OCI-LY1 (cell line): ENCODE results near the gene SLC39A11.

ENCODE experiments used
- H2AFZ ChIP-seq: fragments of 200-600 bp; sonication (generic), shearing (Covaris generic); 2 replicates; pipeline ENCODE4 v1.6.0; 2014; ENCODE audit warnings: antibody characterized with exemption, mild to moderate bottlenecking, low read length
- H3F3A ChIP-seq: fragments of 200-600 bp; sonication (generic), shearing (Covaris generic); 2 replicates; pipeline ENCODE4 v1.6.0; 2014; ENCODE audit warnings: mild to moderate bottlenecking, antibody characterized with exemption, low read length, moderate library complexity; ENCODE audit not compliant: insufficient read depth
- H3K27ac ChIP-seq: fragments of 200-600 bp; sonication (generic); 2 replicates; pipeline ENCODE4 v1.5.1; 2014; ENCODE audit warnings: low read length, mixed run types, mild to moderate bottlenecking, low read depth; ENCODE audit not compliant: poor library complexity, severe bottlenecking
- H3K27me3 ChIP-seq: fragments of 200-600 bp; sonication (generic); 2 replicates; pipeline ENCODE4 v1.6.0; 2014; ENCODE audit warnings: antibody characterized with exemption, mild to moderate bottlenecking, low read length, moderate library complexity; ENCODE audit not compliant: insufficient read depth
- H3K36me3 ChIP-seq: fragments of 200-600 bp; sonication (generic); 2 replicates; pipeline ENCODE4 v1.6.1; 2014; ENCODE audit warnings: mild to moderate bottlenecking, antibody characterized with exemption, low read length, moderate library complexity, mixed read lengths; ENCODE audit not compliant: insufficient read depth
- H3K4me1 ChIP-seq: fragments of 200-600 bp; sonication (generic); 2 replicates; pipeline ENCODE4 v1.5.1; 2014; ENCODE audit warnings: mild to moderate bottlenecking, low read length, moderate library complexity; ENCODE audit not compliant: insufficient read depth, severe bottlenecking
- H3K4me2 ChIP-seq: fragments of 200-600 bp; sonication (generic), shearing (Covaris generic); 2 replicates; pipeline ENCODE4 v1.6.1; 2014; ENCODE audit warnings: low read length
- H3K4me3 ChIP-seq: fragments of 200-600 bp; sonication (generic); 2 replicates; pipeline ENCODE4 v1.5.1; 2014; ENCODE audit warnings: low read length, low read depth, mild to moderate bottlenecking, mixed read lengths; ENCODE audit not compliant: poor library complexity, severe bottlenecking
- H3K79me2 ChIP-seq: fragments of 200-600 bp; shearing (Covaris generic); 2 replicates; pipeline ENCODE4 v1.6.1; 2016; ENCODE audit warnings: mixed run types, low read length, mixed read lengths; ENCODE audit not compliant: insufficient read depth
- H3K9ac ChIP-seq: fragments of 200-600 bp; sonication (generic), shearing (Covaris generic); 2 replicates; pipeline ENCODE4 v1.6.1; 2014; ENCODE audit warnings: mild to moderate bottlenecking, low read length, mixed read lengths
- H3K9me2 ChIP-seq: fragments of 200-600 bp; sonication (generic), shearing (Covaris generic); 2 replicates; pipeline ENCODE4 v1.6.1; 2014; ENCODE audit warnings: low read depth, mild to moderate bottlenecking, low read length, mixed read lengths
- H3K9me3 ChIP-seq: fragments of 200-600 bp; shearing (Covaris generic); 2 replicates; pipeline ENCODE4 v1.6.1; 2014; ENCODE audit warnings: low read length, mixed read lengths
- H4K20me1 ChIP-seq: fragments of 200-600 bp; sonication (generic), shearing (Covaris generic); 2 replicates; pipeline ENCODE4 v1.6.0; 2016; ENCODE audit warnings: mild to moderate bottlenecking, low read length; ENCODE audit not compliant: insufficient read depth
- CTCF ChIP-seq: fragments of 200-600 bp; sonication (generic), shearing (Covaris generic); IDR thresholded peaks from 2 replicates; pipeline ENCODE4 v1.5.1; 2017; ENCODE audit warnings: mild to moderate bottlenecking, antibody characterized with exemption, low read length, moderate library complexity, mixed read lengths
- EZH2 ChIP-seq: fragments of 200-600 bp; sonication (generic), shearing (Covaris generic); IDR thresholded peaks from 2 replicates; pipeline ENCODE4 v1.8.0; 2017; ENCODE audit warnings: borderline replicate concordance, mixed run types, mild to moderate bottlenecking, antibody characterized with exemption, low read length, moderate library complexity, mixed read lengths

The SLC39A11 gene

GRCh38 chr17:73130977-73131376 lies 38.5 kb upstream of the SLC39A11 start:
- H3K9me3 ChIP-seq: no peaks in the 10 kb centered on the region
- no peaks in the 10 kb centered on the region for H3K9me2 ChIP-seq
- H2AFZ ChIP-seq: no peak overlapping the region
- TF ChIP-seq EZH2 (no peak), CTCF (no peak)
- no peaks in the 10 kb centered on the region for H3K27me3 ChIP-seq
- H3K36me3 ChIP-seq: no peaks in the 10 kb centered on the region
- H4K20me1 ChIP-seq: no peaks in the 10 kb centered on the region
- H3K27ac ChIP-seq: no peak overlapping the region
- no peaks in the 10 kb centered on the region for H3K79me2 ChIP-seq
- no peak overlapping the region for H3K4me2 ChIP-seq
- H3K4me3 ChIP-seq: no peak overlapping the region
- H3F3A ChIP-seq: no peaks in the 10 kb centered on the region
- peaks cover 5% of the 10 kb centered on the region for H3K4me1 ChIP-seq
- H3K9ac ChIP-seq: no peak overlapping the region

GRCh38 chr17:73128496-73128895 lies 36.0 kb upstream of the SLC39A11 start:
- H3K9me2 ChIP-seq: no peaks in the 10 kb centered on the region
- H3K9ac ChIP-seq: no peak overlapping the region
- H3K27ac ChIP-seq: no peak overlapping the region
- no peak overlapping the region for H3K4me3 ChIP-seq
- no peaks in the 10 kb centered on the region for H3K9me3 ChIP-seq
- no peak overlapping the region for H2AFZ ChIP-seq
- H3K36me3 ChIP-seq: no peaks in the 10 kb centered on the region
- no peaks in the 10 kb centered on the region for H3F3A ChIP-seq
- H3K4me1 ChIP-seq: no peaks in the 10 kb centered on the region
- TF ChIP-seq CTCF (no peak), EZH2 (no peak)
- H3K79me2 ChIP-seq: no peaks in the 10 kb centered on the region
- H3K27me3 ChIP-seq: no peaks in the 10 kb centered on the region
- no peaks in the 10 kb centered on the region for H4K20me1 ChIP-seq
- H3K4me2 ChIP-seq: no peak overlapping the region

GRCh38 chr17:73126716-73127473 lies 34.4 kb upstream of the SLC39A11 start:
- no peak overlapping the region for H3K27ac ChIP-seq
- H3K79me2 ChIP-seq: no peaks in the 10 kb centered on the region
- no peaks in the 10 kb centered on the region for H3K27me3 ChIP-seq
- TF ChIP-seq CTCF (no peak), EZH2 (no peak)
- no peak overlapping the region for H3K4me3 ChIP-seq
- no peaks in the 10 kb centered on the region for H3K4me1 ChIP-seq
- H3K4me2 ChIP-seq: no peak overlapping the region
- H3F3A ChIP-seq: no peaks in the 10 kb centered on the region
- no peak overlapping the region for H3K9ac ChIP-seq
- no peaks in the 10 kb centered on the region for H3K9me3 ChIP-seq
- H2AFZ ChIP-seq: no peak overlapping the region
- H3K36me3 ChIP-seq: no peaks in the 10 kb centered on the region
- H3K9me2 ChIP-seq: no peaks in the 10 kb centered on the region
- no peaks in the 10 kb centered on the region for H4K20me1 ChIP-seq
